ENCODE results near the gene TUBA8.
A peak's percentile ranks its signal among the peaks of the same experiment; 100 is the strongest.
"Not testable (repeated sequence)": the region's sequence is repeated elsewhere in the genome, so short reads cannot be mapped to it uniquely, and the experiment has no call there.

The TUBA8 gene

GRCh38 chr22:18077639-18078328, 32.8 kb upstream of the TUBA8 start, which contains the start of gene PEX26:
Gene PEX26, plus strand, starts transcription at chr22:18077990. Its CDS starts 387 bp downstream, at chr22:18078377.
- peak; percentile 89 to 90 for DNase-seq (ENCODE audit: low read depth in 2 of 2)

- no peak for DNase-seq (ENCODE audit: low read depth in 2 of 2)
These were observed 32.1 kb upstream of the TUBA8 start for GRCh38 chr22:18078329-18079041.

- no peak for DNase-seq (ENCODE audit: low read depth in 2 of 2)
These were observed 30.8 kb upstream of the TUBA8 start for GRCh38 chr22:18079706-18080233.

GRCh38 chr22:18081416-18081815, 29.2 kb upstream of the TUBA8 start:
- no peak for DNase-seq (ENCODE audit: low read depth in 2 of 2)

GRCh38 chr22:18082467-18082866, 28.1 kb upstream of the TUBA8 start:
- DNase-seq (ENCODE audit: low read depth in 2 of 2): no peak

- DNase-seq (ENCODE audit: low read depth in 2 of 2): no peak
These were observed 27.2 kb upstream of the TUBA8 start for GRCh38 chr22:18083406-18083805.

- DNase-seq (ENCODE audit: low read depth in 2 of 2): no peak
These were observed 25.4 kb upstream of the TUBA8 start for GRCh38 chr22:18085188-18085587.

GRCh38 chr22:18087350-18087855, 23.2 kb upstream of the TUBA8 start:
- DNase-seq (ENCODE audit: low read depth in 2 of 2): no peak

- DNase-seq (ENCODE audit: low read depth in 2 of 2): no peak
These were observed 21.6 kb upstream of the TUBA8 start for GRCh38 chr22:18088825-18089568.

- no peak for DNase-seq (ENCODE audit: low read depth in 2 of 2)
These were observed 20.3 kb upstream of the TUBA8 start for GRCh38 chr22:18090286-18090685.

- DNase-seq (ENCODE audit: low read depth in 2 of 2): no peak
These were observed 19.1 kb upstream of the TUBA8 start for GRCh38 chr22:18091478-18091877.

GRCh38 chr22:18091916-18092526, 18.6 kb upstream of the TUBA8 start:
- DNase-seq (ENCODE audit: low read depth in 2 of 2): no peak

GRCh38 chr22:18093661-18094060, 16.9 kb upstream of the TUBA8 start:
- no peak for DNase-seq (ENCODE audit: low read depth in 2 of 2)

- no peak for DNase-seq (ENCODE audit: low read depth in 2 of 2)
These were observed 15.4 kb upstream of the TUBA8 start for GRCh38 chr22:18095101-18095805.

GRCh38 chr22:18096823-18097222, 13.8 kb upstream of the TUBA8 start:
- DNase-seq (ENCODE audit: low read depth in 2 of 2): no peak

GRCh38 chr22:18100781-18101180, 9.8 kb upstream of the TUBA8 start:
- DNase-seq (ENCODE audit: low read depth in 2 of 2): no peak

GRCh38 chr22:18101536-18101935, 9.1 kb upstream of the TUBA8 start:
- no peak for DNase-seq (ENCODE audit: low read depth in 2 of 2)

- DNase-seq (ENCODE audit: low read depth in 2 of 2): no peak
These were observed 6.9 kb upstream of the TUBA8 start for GRCh38 chr22:18103527-18104269.

- no peak for DNase-seq (ENCODE audit: low read depth in 2 of 2)
These were observed 6.0 kb upstream of the TUBA8 start for GRCh38 chr22:18104566-18104965.

GRCh38 chr22:18105981-18106380, 4.6 kb upstream of the TUBA8 start:
- not testable (repeated sequence) for DNase-seq (ENCODE audit: low read depth in 2 of 2)

All from stimulated activated CD8-positive, alpha-beta memory T cell treated with anti-CD3 and anti-CD28 coated beads, Interleukin-15, amount 100 ng/mL, for 4 hours (primary cell).